Stimulated activated CD4-positive, alpha-beta T cell treated with anti-CD3 and anti-CD28 coated beads, TNF-alpha, amount 100 ng/mL, for 1 hour (primary cell): ENCODE data around the gene COPG1.
"Not testable (repeated sequence)": the region's sequence is repeated elsewhere in the genome, so short reads cannot be mapped to it uniquely, and the experiment has no call there.

Experiments used
- DNase-seq, 3 donors: peaks; one replicate each; pipeline ENCODE4 v3.0.0-alpha.2; 2020; ENCODE audit warnings: low read depth in 3 of 3, low spot score in 1 of 3

The COPG1 gene

GRCh38 chr3:129249284-129250065 is at the start of gene COPG1:
COPG1 (plus strand) TSS chr3:129249606; CDS start chr3:129249710, 104 bp downstream.
- peak; percentile 67 to 82 (median 81) for DNase-seq

GRCh38 chr3:129204473-129204872 is 44.9 kb upstream of the COPG1 start:
- DNase-seq = no peak

- no peak for DNase-seq
Observed at GRCh38 chr3:129205109-129205832, 44.1 kb upstream of the COPG1 start.

GRCh38 chr3:129207479-129207878 is 41.9 kb upstream of the COPG1 start:
- DNase-seq = no peak

- no peak for DNase-seq
Observed at GRCh38 chr3:129211345-129211744, 38.1 kb upstream of the COPG1 start.

- no peak for DNase-seq
Observed at GRCh38 chr3:129211772-129212171, 37.6 kb upstream of the COPG1 start.

GRCh38 chr3:129213238-129213637 is 36.2 kb upstream of the COPG1 start:
- no peak for DNase-seq

- DNase-seq = no peak
Observed at GRCh38 chr3:129218742-129219141, 30.7 kb upstream of the COPG1 start.

- not testable (repeated sequence) for DNase-seq
Observed at GRCh38 chr3:129224387-129224786, 25.0 kb upstream of the COPG1 start.

GRCh38 chr3:129224984-129225393 is 24.4 kb upstream of the COPG1 start:
- no peak for DNase-seq

- DNase-seq = no peak
Observed at GRCh38 chr3:129226374-129226773, 23.0 kb upstream of the COPG1 start.

- no peak for DNase-seq
Observed at GRCh38 chr3:129228891-129229585, 20.4 kb upstream of the COPG1 start.

GRCh38 chr3:129230311-129231019 is 18.9 kb upstream of the COPG1 start:
- DNase-seq = no peak

GRCh38 chr3:129231331-129232119 is 17.9 kb upstream of the COPG1 start:
- no peak for DNase-seq

GRCh38 chr3:129233538-129233937 is 15.9 kb upstream of the COPG1 start:
- DNase-seq = no peak

- DNase-seq = no peak
Observed at GRCh38 chr3:129234441-129234840, 15.0 kb upstream of the COPG1 start.

- no peak for DNase-seq
Observed at GRCh38 chr3:129235344-129235917, 14.0 kb upstream of the COPG1 start.

GRCh38 chr3:129238945-129239705 is 10.3 kb upstream of the COPG1 start:
- DNase-seq = no peak

GRCh38 chr3:129239991-129240390 is 9.4 kb upstream of the COPG1 start:
- DNase-seq = no peak
